GM12865 (cell line): Measurements from ENCODE around the gene PRRT3.

ENCODE experiments used
- DNase-seq: peaks from one replicate; pipeline ENCODE4 v3.0.0; 2010; ENCODE audit warnings: low read depth
- H3K4me3 ChIP-seq: 2 replicates; pipeline ENCODE4 v1.5.1; 2011; ENCODE audit warnings: mild to moderate bottlenecking, low read depth, low read length, control low read depth
- TF ChIP-seq, protein P1 (sequence below): IDR thresholded peaks from 2 replicates; pipeline ENCODE4 v1.5.1; 2011; ENCODE audit warnings: low read length, control low read depth, low read depth, inconsistent platforms; ENCODE audit not compliant: insufficient read depth; ENCODE audit errors: missing control alignments

The PRRT3 gene

GRCh38 chr3:9976721-9977709 lies 24.8 kb upstream of the PRRT3 start:
- no peak for DNase-seq
- TF ChIP-seq, protein P1, sequence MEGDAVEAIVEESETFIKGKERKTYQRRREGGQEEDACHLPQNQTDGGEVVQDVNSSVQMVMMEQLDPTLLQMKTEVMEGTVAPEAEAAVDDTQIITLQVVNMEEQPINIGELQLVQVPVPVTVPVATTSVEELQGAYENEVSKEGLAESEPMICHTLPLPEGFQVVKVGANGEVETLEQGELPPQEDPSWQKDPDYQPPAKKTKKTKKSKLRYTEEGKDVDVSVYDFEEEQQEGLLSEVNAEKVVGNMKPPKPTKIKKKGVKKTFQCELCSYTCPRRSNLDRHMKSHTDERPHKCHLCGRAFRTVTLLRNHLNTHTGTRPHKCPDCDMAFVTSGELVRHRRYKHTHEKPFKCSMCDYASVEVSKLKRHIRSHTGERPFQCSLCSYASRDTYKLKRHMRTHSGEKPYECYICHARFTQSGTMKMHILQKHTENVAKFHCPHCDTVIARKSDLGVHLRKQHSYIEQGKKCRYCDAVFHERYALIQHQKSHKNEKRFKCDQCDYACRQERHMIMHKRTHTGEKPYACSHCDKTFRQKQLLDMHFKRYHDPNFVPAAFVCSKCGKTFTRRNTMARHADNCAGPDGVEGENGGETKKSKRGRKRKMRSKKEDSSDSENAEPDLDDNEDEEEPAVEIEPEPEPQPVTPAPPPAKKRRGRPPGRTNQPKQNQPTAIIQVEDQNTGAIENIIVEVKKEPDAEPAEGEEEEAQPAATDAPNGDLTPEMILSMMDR: no peak
- no peak overlapping the region for H3K4me3 ChIP-seq

DNA sequence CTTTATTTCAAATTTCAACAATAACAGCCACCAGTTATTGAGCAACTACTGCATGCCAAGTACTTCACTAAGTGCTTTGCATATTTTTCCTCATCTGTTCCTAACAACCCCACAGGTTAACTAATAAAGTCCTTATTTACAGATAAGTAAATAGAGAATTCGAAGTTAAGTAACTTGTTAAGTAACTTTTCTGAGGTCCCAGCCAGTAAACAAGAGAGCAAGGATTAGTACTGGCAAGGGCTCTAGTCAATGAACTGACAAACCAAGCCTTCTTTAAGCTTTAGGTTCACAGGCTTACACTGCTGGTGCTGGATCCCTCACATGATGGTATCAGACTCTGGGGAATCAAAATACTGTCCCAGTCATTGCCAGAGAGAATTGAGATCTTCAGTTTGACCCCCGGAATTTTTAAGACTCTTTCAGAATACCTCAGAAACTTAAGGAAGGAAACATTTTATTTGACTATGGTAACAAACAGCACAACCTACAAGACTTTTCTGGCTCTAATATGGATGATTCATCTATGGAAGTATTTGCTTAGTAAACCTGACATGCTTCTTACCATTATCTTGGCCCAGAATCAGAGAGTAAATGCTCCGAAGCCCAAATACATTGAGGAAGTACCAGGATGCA lies 17.9 kb upstream of the PRRT3 start:
- no peak overlapping the region for H3K4me3 ChIP-seq
- TF ChIP-seq, protein P1: no peak
- no peak for DNase-seq

- DNase-seq: no peak
- H3K4me3 ChIP-seq: no peak overlapping the region
- TF ChIP-seq, protein P1: no peak
Measured at GRCh38 chr3:9969632-9970019, 17.4 kb upstream of the PRRT3 start.

DNA sequence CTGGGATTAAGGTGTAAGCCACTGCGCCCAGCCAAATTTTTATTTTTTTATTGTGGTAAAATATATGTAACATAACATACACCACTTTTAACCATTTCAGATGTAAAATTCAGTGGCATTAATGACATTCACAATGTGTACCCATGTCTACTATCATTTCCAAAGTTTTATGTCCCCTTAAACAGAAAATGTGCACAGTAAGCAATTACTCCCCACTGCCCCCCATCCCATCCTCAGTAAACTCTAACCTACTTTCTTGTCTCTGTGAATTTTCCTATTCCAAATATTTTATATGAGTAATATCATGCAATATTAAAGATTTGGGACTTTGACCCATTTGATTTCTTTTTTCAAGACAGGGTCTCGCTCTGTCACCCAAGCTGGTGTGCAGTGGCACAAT lies 14.6 kb upstream of the PRRT3 start:
- no peak for DNase-seq
- H3K4me3 ChIP-seq: no peak overlapping the region
- TF ChIP-seq, protein P1: no peak

DNA sequence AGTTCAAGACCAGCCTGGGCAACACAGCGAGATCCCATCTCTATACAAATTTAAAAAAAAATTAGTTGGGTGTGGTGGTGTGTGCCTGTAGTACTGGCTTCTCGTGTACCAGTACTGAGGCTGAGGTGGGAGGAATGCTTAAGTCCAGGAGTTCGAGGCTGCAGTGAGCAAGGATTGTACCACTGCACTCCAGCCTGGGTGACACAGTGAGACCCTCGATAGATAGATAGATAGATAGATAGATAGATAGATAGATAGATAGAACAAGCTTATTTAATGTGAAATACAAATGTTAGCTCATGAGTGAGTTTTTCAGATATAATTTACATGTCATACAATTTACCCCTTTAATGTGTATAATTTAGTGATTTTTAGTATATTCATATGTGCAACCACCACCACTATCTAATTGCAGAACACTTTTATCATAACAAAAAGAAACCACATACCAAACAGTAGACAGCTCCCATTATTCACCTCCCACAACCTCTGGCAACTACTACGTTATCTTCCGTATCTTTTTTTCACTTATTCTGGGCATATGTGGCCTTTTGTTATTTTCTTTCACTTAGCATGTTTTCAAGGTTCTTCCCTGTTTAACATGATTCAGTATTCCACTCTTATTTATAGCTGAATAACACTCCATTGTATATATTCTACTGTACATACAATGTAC lies 13.1 kb upstream of the PRRT3 start:
- TF ChIP-seq, protein P1: no peak
- no peak for DNase-seq
- H3K4me3 ChIP-seq: no peak overlapping the region

DNA sequence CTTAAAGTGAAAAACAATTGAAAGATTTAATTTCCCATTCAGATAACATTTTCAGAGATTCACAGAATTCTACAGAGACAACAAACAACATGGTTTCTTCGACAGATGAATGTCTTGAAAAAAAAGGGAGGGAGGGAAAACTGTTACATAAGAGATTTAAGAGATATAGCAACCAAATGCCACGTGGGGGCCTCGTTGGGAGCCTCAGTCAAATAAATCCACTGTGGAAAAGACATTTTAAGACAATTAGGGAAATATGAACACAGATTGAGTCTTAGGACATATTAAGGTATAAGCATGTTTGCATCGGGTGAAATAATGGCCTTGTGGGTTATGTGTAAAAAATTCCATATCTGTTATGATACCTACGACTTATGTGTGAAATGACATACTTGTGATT lies 5.0 kb upstream of the PRRT3 start:
- TF ChIP-seq, protein P1: no peak
- no peak for DNase-seq
- no peak overlapping the region for H3K4me3 ChIP-seq
